Ishikawa (cell line): ENCODE measurements around the gene CLRN1.

ENCODE experiments used
- CEBPB ChIP-seq: IDR thresholded peaks from 2 replicates; pipeline ENCODE4 v1.6.1; 2012
- CREB1 ChIP-seq: IDR thresholded peaks from 2 replicates; pipeline ENCODE4 v1.6.1; 2012; ENCODE audit warnings: low read depth
- EGR1 ChIP-seq: IDR thresholded peaks from 2 replicates; pipeline ENCODE4 v1.6.1; 2012
- EP300 ChIP-seq: IDR thresholded peaks from 2 replicates; pipeline ENCODE4 v1.6.1; 2012; ENCODE audit warnings: borderline replicate concordance
- FOXM1 ChIP-seq: IDR thresholded peaks from 2 replicates; pipeline ENCODE4 v1.6.1; 2012; ENCODE audit warnings: low read depth, borderline replicate concordance
- NFIC ChIP-seq: IDR thresholded peaks from 2 replicates; pipeline ENCODE4 v1.6.1; 2012
- RAD21 ChIP-seq: IDR thresholded peaks from 2 replicates; pipeline ENCODE4 v1.6.1; 2012; ENCODE audit warnings: low read depth
- TAF1 ChIP-seq: IDR thresholded peaks from 2 replicates; pipeline ENCODE4 v1.6.1; 2012; ENCODE audit warnings: low read depth, mild to moderate bottlenecking
- TCF12 ChIP-seq: IDR thresholded peaks from 2 replicates; pipeline ENCODE4 v1.6.1; 2012; ENCODE audit warnings: low read depth
- TEAD4 ChIP-seq: IDR thresholded peaks from 2 replicates; pipeline ENCODE4 v1.6.1; 2012
- YY1 ChIP-seq: IDR thresholded peaks from 2 replicates; pipeline ENCODE4 v1.6.1; 2012; ENCODE audit warnings: low read depth
- ZBTB7A ChIP-seq: IDR thresholded peaks from 2 replicates; pipeline ENCODE4 v1.6.1; 2012; ENCODE audit warnings: low read depth
- TF ChIP-seq, protein P1 (sequence below): IDR thresholded peaks from 2 replicates; pipeline ENCODE4 v1.6.1; 2012; ENCODE audit warnings: low read depth, mild to moderate bottlenecking
- TF ChIP-seq, protein P2 (sequence below): IDR thresholded peaks from 2 replicates; pipeline ENCODE4 v1.6.1; 2012
- TF ChIP-seq, protein P3 (sequence below): IDR thresholded peaks from 2 replicates; pipeline ENCODE4 v1.6.1; 2012

CLRN1 gene

DNA sequence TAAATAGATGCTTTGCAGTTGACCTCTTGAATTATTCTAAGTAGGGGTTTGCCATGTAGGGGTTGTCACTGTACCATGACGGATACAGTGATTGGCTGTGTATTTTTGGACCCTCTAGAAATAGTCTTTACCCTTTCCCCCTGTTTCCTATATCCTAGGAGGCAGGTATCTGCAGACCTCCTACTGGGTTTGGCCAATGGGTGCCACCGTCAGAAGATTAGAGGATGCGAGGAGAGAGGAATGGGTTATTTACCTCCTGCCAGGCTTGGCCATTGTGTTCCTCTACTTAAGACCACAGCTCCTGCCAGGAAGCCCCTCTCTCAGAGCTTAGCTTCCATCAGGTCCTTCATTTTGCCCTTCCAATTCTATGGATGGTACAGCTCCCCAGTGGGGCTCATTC is 40.2 kb upstream of the CLRN1 start:
- TF ChIP-seq, protein P1, sequence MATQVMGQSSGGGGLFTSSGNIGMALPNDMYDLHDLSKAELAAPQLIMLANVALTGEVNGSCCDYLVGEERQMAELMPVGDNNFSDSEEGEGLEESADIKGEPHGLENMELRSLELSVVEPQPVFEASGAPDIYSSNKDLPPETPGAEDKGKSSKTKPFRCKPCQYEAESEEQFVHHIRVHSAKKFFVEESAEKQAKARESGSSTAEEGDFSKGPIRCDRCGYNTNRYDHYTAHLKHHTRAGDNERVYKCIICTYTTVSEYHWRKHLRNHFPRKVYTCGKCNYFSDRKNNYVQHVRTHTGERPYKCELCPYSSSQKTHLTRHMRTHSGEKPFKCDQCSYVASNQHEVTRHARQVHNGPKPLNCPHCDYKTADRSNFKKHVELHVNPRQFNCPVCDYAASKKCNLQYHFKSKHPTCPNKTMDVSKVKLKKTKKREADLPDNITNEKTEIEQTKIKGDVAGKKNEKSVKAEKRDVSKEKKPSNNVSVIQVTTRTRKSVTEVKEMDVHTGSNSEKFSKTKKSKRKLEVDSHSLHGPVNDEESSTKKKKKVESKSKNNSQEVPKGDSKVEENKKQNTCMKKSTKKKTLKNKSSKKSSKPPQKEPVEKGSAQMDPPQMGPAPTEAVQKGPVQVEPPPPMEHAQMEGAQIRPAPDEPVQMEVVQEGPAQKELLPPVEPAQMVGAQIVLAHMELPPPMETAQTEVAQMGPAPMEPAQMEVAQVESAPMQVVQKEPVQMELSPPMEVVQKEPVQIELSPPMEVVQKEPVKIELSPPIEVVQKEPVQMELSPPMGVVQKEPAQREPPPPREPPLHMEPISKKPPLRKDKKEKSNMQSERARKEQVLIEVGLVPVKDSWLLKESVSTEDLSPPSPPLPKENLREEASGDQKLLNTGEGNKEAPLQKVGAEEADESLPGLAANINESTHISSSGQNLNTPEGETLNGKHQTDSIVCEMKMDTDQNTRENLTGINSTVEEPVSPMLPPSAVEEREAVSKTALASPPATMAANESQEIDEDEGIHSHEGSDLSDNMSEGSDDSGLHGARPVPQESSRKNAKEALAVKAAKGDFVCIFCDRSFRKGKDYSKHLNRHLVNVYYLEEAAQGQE = no peak
- no peak for TF ChIP-seq EP300

DNA sequence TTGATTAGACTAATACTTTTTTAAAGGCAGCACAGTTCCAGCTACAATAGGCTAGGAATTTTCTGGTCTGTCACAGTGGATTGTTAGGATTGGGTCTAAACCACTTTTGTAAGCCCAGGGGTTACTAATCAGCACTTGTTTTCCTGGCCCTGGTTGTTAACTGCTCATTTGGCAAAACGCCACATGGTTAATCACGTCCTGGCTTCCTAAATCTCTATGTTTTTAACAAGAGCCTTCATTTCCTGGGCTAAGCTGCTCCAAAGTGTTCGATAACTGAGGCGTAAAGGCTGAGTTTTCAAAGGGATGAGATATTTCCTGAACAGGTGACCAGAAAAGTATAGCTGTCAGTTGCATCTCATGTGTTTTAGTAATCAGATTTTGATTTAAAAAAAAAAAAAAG is 38.9 kb upstream of the CLRN1 start:
- TF ChIP-seq TAF1 (no peak), CREB1 (no peak)
- TF ChIP-seq, protein P2, sequence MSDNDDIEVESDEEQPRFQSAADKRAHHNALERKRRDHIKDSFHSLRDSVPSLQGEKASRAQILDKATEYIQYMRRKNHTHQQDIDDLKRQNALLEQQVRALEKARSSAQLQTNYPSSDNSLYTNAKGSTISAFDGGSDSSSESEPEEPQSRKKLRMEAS = no peak

DNA sequence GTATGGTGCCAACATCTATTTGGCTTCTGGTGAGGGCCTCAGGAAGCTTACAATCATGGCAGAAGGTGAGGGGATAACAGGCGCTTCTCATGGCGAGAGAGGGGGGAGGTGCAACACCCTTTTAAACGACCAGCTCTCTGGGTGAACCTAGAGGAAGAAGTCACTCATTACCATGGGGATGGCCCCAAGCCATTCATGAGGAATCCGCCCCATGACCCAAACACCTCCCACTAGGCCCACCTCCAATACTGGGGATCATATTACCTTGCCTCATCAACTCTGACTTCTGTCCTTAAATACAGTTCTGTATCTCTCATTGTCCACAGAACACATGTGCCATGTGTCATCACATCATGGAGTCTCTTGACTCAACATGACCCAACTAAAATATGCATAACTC is 37.5 kb upstream of the CLRN1 start:
- TF ChIP-seq, protein P3, sequence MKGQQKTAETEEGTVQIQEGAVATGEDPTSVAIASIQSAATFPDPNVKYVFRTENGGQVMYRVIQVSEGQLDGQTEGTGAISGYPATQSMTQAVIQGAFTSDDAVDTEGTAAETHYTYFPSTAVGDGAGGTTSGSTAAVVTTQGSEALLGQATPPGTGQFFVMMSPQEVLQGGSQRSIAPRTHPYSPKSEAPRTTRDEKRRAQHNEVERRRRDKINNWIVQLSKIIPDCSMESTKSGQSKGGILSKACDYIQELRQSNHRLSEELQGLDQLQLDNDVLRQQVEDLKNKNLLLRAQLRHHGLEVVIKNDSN = no peak
- no peak for TF ChIP-seq EP300
- no peak for TF ChIP-seq NFIC
- TF ChIP-seq TEAD4 = no peak
- TF ChIP-seq YY1 = no peak
- no peak for TF ChIP-seq FOXM1
- TF ChIP-seq RAD21 = no peak
- TF ChIP-seq, protein P1 = no peak
- no peak for TF ChIP-seq CEBPB
- TF ChIP-seq TCF12 = no peak
- TF ChIP-seq CREB1 = no peak
- TF ChIP-seq, protein P2 = no peak
- no peak for TF ChIP-seq EGR1
- no peak for TF ChIP-seq TAF1
- no peak for TF ChIP-seq ZBTB7A

DNA sequence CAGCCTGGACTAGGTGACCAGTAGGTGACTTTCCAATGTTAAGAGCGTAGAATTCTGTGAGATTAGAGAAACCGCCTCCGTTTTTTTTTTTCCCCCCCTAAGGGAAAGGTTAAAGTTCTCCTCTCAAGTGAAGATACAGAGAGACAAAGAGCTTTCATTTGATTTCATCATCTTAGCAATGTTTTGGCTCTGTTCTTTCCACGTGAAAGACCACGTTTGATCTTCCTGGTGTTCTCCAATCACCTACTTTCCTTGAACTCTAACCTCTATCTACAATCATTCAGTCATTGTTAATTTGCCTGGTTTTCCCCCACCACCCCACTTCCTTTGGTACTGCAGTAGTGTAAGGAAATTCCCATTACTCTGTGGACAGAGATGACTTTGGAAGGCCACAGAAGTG is 36.9 kb upstream of the CLRN1 start:
- TF ChIP-seq ZBTB7A (no peak), TEAD4 (no peak), TCF12 (no peak), RAD21 (no peak), FOXM1 (no peak), EP300 (no peak), NFIC (no peak), CREB1 (no peak), TAF1 (no peak), YY1 (no peak)
- TF ChIP-seq, protein P2 = no peak
- TF ChIP-seq, protein P1 = no peak
- TF ChIP-seq, protein P3 = no peak

DNA sequence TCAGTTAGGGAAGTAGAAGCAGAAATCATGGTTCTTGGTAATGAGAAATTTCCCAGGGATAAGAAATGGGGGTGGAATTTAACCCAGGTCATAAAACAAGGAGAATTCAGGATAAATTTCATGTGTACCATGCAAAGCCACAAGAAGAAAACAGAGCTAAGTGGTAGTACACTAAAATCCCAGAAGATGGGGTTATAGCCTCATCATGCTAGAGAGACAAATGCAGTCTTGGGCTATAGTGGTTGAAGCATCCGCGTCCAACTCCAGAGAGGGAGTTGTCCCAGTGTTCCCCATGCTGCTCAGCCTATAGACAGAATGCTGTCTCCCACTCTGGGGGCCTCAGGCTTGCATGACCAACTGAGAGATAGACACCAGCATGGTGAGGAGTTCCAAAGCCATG is 36.2 kb upstream of the CLRN1 start:
- TF ChIP-seq TEAD4 (no peak), CREB1 (no peak)
- TF ChIP-seq, protein P3 = no peak
